ENCODE results near the gene TUT4.

Gene TUT4

DNA sequence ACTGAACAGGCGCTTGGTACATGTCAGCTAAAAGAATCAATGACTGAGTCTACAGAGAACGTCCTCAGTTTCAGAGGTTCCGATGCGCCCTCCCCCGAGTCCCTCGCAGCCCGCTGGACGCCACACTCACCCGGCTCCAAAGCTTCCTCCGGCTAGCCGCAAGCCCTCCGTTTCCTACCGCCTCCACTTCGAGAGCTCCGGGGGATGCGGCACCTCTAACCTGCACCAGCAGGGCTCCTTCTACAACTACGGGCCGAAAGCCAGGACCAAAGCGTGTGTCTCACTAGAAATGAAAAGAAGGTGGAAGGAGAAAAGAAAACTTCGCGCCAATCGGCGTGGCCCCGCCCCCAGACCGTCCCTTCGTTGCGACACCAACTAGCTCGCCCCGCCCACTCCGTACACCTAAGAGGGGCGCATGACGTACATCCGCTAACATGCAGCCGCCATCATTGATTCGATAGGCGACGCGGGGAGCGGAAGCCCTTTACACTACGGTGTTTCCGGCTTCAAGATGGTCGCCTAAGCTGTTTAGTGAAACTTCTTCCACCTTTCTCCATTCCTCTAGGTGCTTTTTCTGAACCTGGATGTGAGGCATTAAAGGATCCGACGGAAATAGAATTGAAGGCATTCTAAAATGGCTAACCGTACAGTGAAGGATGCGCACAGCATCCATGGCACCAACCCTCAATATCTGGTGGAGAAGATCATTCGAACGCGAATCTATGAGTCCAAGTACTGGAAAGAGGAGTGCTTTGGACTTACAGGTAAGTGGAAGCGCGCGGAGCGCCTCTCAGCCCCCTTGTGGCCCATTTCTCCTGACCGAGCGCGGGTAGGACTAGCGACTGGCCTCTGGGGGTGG, 148.5 kb downstream of the TUT4 start, which contains the start of the genes ORC1 and PRPF38A:
TSS of gene ORC1 (minus strand) at position 308 of the 859 bp plus-strand sequence. CDS start 2,200 bp downstream, outside the sequence.
TSS of gene PRPF38A (plus strand) at position 487 of the 859 bp plus-strand sequence. CDS start at position 635, 148 bp downstream.
- peak; percentile 97 for DNase-seq
- H3K4me3 ChIP-seq (ENCODE audit: low read depth, low read length): peak within 1 kb of the TSS; percentile 96
- H3K36me3 ChIP-seq (replicated peaks): peaks cover 23% of the 10 kb centered on the region
- in situ Hi-C loops (cut with HindIII; ENCODE audit: low pct_ligation_motif_present, low sequenced_read_pairs): no loop called here
- H3K27me3 ChIP-seq (replicated peaks): no peaks in the 10 kb centered on the region
- H3K27ac ChIP-seq: peak within 1 kb of the TSS; percentile 92
- TF ChIP-seq, protein P1, sequence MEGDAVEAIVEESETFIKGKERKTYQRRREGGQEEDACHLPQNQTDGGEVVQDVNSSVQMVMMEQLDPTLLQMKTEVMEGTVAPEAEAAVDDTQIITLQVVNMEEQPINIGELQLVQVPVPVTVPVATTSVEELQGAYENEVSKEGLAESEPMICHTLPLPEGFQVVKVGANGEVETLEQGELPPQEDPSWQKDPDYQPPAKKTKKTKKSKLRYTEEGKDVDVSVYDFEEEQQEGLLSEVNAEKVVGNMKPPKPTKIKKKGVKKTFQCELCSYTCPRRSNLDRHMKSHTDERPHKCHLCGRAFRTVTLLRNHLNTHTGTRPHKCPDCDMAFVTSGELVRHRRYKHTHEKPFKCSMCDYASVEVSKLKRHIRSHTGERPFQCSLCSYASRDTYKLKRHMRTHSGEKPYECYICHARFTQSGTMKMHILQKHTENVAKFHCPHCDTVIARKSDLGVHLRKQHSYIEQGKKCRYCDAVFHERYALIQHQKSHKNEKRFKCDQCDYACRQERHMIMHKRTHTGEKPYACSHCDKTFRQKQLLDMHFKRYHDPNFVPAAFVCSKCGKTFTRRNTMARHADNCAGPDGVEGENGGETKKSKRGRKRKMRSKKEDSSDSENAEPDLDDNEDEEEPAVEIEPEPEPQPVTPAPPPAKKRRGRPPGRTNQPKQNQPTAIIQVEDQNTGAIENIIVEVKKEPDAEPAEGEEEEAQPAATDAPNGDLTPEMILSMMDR (IDR thresholded peaks at IDR 0.05; ENCODE audit: low read depth, low read length, missing control alignments): peak; percentile 80

DNA sequence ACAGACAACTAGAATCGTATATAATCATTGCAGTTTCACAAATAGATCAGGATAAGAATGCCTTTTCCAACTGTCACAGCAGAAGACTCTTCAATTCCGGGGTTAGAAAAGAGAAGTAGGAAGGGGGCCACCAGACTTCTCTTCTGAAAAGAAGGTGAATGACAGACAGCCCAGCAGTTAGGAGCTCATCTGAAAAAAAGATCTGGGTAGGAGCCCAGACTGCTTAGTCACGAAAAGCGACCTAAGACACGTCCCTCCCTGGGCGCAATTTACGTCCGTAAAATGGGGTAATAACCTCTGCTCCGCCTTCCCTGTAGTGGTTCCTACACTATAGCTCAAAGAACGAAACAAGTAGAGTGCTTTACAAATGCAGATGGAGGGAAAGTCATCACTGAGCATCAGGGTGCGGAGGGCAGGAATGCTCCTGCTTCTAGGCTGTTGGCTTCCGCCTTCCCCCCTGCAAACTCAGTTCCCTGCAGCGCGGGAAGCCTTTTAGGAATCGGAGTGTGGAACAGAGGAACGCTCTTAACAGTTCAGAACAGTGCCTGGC, 149.3 kb downstream of the TUT4 start:
- peaks cover 16% of the 10 kb centered on the region for H3K36me3 ChIP-seq (replicated peaks)

DNA sequence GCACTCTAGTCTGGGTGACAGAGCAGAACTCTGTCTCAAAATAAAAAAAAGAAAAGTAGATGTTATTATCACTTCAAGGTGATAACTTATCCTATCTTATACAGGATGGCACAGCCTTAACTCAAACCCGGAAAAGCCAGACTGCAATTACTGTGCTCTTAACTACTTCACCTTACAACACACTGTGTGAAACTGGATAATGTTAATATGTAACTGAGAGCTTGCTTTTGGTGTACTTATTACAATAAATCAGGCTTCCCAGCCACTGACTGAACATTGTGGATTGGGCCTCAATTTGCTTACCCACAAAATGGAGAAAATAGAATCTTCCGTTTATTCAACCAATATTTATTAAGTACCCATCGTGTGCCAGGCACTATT, 150.0 kb downstream of the TUT4 start:
- H3K4me3 ChIP-seq (ENCODE audit: low read depth, low read length): peak overlapping the region; percentile 96
- in situ Hi-C loops (cut with HindIII; ENCODE audit: low pct_ligation_motif_present, low sequenced_read_pairs): no loop called here
- H3K36me3 ChIP-seq (replicated peaks): peaks cover 9% of the 10 kb centered on the region
- no peaks in the 10 kb centered on the region for H3K27me3 ChIP-seq (replicated peaks)
- DNase-seq: no peak
- TF ChIP-seq, protein P1 (IDR thresholded peaks at IDR 0.05; ENCODE audit: low read depth, low read length, missing control alignments): no peak
- no peak overlapping the region for H3K27ac ChIP-seq

More for the DNA sequence above, 149.3 kb downstream of the TUT4 start:
- peak; percentile 77 for DNase-seq
- TF ChIP-seq, protein P1 (IDR thresholded peaks at IDR 0.05; ENCODE audit: low read depth, low read length, missing control alignments): no peak
- Histone ChIP-seq H3K27ac (peak overlapping the region; percentile 92), H3K27me3 (replicated peaks) (no peaks in the 10 kb centered on the region), H3K4me3 (ENCODE audit: low read depth, low read length) (peak overlapping the region; percentile 96)
- in situ Hi-C loops (cut with HindIII; ENCODE audit: low pct_ligation_motif_present, low sequenced_read_pairs): no loop called here

DNA sequence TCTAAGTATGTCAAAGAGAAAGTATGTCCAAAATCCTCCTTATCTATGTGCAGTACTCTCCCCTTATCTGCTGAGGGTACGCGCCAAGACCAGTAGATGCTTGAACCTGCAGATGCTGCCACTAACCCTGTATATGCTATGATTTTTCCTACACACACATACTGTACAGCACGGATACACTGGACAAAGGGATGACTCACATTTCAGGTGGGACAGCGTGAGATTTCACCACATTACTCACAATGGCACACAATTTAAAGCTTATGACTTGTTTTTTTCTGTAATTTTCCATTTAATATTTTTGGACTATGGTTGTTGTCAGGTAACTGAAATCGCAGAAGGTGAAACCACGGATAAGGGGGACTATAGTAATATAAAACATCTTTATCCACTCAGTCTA, 152.8 kb downstream of the TUT4 start:
- H3K27me3 ChIP-seq (replicated peaks): no peaks in the 10 kb centered on the region
- in situ Hi-C loops (cut with HindIII; ENCODE audit: low pct_ligation_motif_present, low sequenced_read_pairs): no loop called here
- DNase-seq: no peak
- TF ChIP-seq, protein P1 (IDR thresholded peaks at IDR 0.05; ENCODE audit: low read depth, low read length, missing control alignments): no peak
- no peaks in the 10 kb centered on the region for H3K36me3 ChIP-seq (replicated peaks)
- H3K27ac ChIP-seq: no peak overlapping the region
- no peak overlapping the region for H3K4me3 ChIP-seq (ENCODE audit: low read depth, low read length)

DNA sequence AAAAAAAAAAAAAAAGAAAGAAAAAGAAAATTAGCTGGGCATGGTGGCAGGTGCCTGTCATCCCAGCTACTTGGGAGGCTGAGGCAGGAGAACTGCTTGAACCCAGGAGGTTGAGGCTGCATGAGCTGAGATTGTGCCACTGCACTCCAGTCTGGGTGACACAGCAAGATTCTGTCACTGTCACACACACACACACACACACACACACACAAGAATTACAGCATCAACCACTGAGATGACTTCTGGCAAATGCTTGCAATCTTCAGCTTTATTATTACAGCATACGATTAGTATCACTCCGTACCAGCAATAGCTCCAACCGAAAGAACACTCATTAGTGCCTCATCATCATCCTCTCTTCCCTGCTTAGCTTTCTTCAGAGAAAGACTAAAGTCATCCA, 153.3 kb downstream of the TUT4 start:
- Histone ChIP-seq H3K27me3 (replicated peaks) (no peaks in the 10 kb centered on the region), H3K27ac (no peak overlapping the region), H3K4me3 (ENCODE audit: low read depth, low read length) (no peak overlapping the region), H3K36me3 (replicated peaks) (no peaks in the 10 kb centered on the region)
- TF ChIP-seq, protein P1 (IDR thresholded peaks at IDR 0.05; ENCODE audit: low read depth, low read length, missing control alignments): no peak
- DNase-seq: no peak
- in situ Hi-C loops (cut with HindIII; ENCODE audit: low pct_ligation_motif_present, low sequenced_read_pairs): no loop called here

Data from brain microvascular endothelial cell (primary cell).